CD4-positive, alpha-beta T cell treated with Interleukin-4 for 4 hours (primary cell): ENCODE results near the gene ANKRD13B.

ENCODE experiments used
- DNase-seq: peaks from one replicate; pipeline ENCODE4 v3.0.0-alpha.2; 2020

The ANKRD13B gene

GRCh38 chr17:29582772-29583171 is 10.2 kb upstream of the ANKRD13B start:
- DNase-seq: no peak

GRCh38 chr17:29583324-29584248 is 9.3 kb upstream of the ANKRD13B start:
- DNase-seq: no peak

- DNase-seq: no peak
These were observed 8.4 kb upstream of the ANKRD13B start for GRCh38 chr17:29584452-29585079.

- DNase-seq: peak; percentile 39
These were observed 7.7 kb upstream of the ANKRD13B start for GRCh38 chr17:29585080-29585751.

GRCh38 chr17:29586676-29587469 is 6.1 kb upstream of the ANKRD13B start:
- no peak for DNase-seq

- no peak for DNase-seq
These were observed 5.3 kb upstream of the ANKRD13B start for GRCh38 chr17:29587591-29587990.

- no peak for DNase-seq
These were observed 4.8 kb upstream of the ANKRD13B start for GRCh38 chr17:29588017-29588561.

- DNase-seq: peak; percentile 27
These were observed 4.1 kb upstream of the ANKRD13B start for GRCh38 chr17:29588562-29589411.

- DNase-seq: peak; percentile 76
These were observed 3.2 kb upstream of the ANKRD13B start, which contains the start of gene GIT1 for GRCh38 chr17:29589524-29590410. Gene GIT1, minus strand, starts transcription at chr17:29589648. Its CDS starts 270 bp downstream, at chr17:29589378.

GRCh38 chr17:29590411-29591145 is 2.4 kb upstream of the ANKRD13B start:
- no peak for DNase-seq

GRCh38 chr17:29591146-29591736 is 1.7 kb upstream of the ANKRD13B start:
- no peak for DNase-seq

- peak; percentile 68 for DNase-seq
These were observed 959 bp upstream of the ANKRD13B start for GRCh38 chr17:29591737-29592608.

GRCh38 chr17:29593591-29594518 is 923 bp downstream of the ANKRD13B start:
- DNase-seq: no peak

- DNase-seq: no peak
These were observed 1.7 kb downstream of the ANKRD13B start for GRCh38 chr17:29594519-29595090.

- no peak for DNase-seq
These were observed 2.4 kb downstream of the ANKRD13B start for GRCh38 chr17:29595107-29595942.
